NCI-H2081 (cell line): ENCODE results near the gene CUL5.

Experiments used
- DNase-seq, 2 experiments: peaks; one replicate each; lab custom pipeline; 2025; lab: John Stamatoyannopoulos, UW

The CUL5 gene

GRCh38 chr11:108008656-108009496 is at the start of gene CUL5:
CUL5 (plus strand) TSS chr11:108008898; CDS start chr11:108009349, 451 bp downstream.
- DNase-seq = peak; percentile 88 to 89

GRCh38 chr11:107961480-107961879 is 47.2 kb upstream of the CUL5 start:
- DNase-seq = no peak

GRCh38 chr11:107962181-107962580 is 46.5 kb upstream of the CUL5 start:
- DNase-seq = no peak

- no peak for DNase-seq
Observed at GRCh38 chr11:107963091-107963490, 45.6 kb upstream of the CUL5 start.

DNA sequence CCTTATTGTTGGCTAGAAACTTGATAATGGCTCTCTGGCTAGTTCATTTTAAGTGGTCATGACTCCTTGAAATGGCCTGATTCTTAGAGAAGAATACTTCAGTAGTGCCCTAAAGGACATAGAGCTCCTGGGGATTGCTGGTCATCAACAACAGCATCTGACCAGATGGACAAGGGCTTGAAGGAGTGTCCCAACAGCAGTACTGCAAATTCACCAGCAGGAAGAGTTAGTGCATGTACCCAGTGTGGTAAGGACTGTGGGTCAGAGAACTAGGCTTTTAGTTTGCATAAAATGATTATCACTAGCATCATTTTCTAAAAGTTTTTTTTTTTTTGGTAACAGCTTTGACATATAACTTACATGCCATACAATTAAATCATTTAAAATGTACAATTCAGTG is 39.5 kb upstream of the CUL5 start:
- DNase-seq = no peak

- DNase-seq = no peak
Observed at GRCh38 chr11:107970049-107970448, 38.6 kb upstream of the CUL5 start.

DNA sequence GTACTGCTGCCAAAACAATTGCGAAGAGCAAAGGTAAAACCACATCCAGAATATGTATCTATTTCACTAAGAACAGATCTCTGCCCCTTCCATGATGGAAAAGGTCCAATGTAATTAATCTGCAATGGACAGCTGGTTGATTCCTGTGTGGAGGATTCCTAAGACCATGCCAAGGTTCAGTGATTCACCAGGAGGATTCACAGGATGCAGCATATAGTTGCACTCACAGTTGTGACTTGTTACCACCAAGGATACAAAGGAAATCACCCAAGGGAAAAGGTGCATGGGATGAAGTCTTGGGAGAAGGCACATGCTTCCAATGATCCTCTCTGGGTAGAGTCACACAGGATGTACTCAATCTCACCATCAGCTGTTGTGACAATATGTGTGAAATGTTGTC is 35.1 kb upstream of the CUL5 start:
- no peak for DNase-seq

DNA sequence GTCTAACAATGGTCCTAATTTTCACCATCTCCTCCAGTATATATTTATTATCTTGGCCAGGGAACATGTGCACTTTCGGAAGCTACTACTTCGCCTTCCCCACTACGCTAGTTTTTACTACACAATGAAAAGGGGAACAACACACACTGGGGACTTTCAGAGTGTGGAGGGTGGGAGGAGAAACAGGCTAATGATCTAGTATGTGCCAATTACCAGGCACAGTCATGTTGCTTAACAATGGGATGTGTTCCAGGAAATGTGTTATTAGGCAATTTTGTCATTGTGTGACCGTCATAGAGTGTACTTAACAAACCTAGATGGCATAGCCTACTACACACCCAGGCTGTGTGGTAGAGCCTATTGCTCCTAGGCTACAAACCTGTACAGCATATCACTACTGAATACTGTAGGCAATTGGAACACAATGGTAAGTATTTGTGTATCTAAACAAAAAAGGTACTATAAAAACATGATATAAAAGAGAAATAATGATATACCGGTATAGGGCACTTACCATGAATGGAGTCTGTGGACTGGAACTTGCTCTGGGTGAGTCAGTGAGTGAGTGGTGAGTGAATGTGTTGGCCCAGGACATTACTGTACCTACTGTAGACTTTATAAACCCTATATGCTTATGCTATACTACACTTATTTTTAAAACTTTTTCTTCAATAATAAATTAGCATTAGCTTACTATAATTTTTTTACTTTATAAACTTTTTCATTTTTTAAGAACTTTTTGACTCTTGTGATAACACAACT is 20.1 kb upstream of the CUL5 start:
- peak; percentile 45 to 80 for DNase-seq

- no peak for DNase-seq
Observed at GRCh38 chr11:107991868-107992414, 16.8 kb upstream of the CUL5 start.

- DNase-seq = no peak
Observed at GRCh38 chr11:107996006-107996776, 12.5 kb upstream of the CUL5 start.

DNA sequence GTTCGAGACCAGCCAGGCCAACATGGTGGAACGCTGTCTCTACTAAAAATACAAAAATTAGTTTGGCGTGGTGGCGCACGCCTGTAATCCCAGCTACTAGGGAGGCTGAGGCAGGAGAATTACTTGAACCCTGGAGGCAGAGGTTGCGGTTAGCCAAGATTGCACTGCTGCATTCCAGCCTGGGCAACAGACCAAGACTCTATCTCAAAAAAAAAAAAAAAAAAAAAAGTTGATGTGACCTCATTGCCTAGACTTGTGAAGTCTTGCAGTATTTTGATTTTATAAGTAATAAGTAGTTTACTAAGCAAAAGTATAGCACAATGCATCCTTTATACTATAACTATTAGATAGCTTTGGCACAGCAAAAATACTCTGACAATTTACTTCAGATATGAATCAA is 9.9 kb upstream of the CUL5 start:
- no peak for DNase-seq

- DNase-seq = peak; percentile 38 to 50
Observed at GRCh38 chr11:107999759-108000455, 8.8 kb upstream of the CUL5 start.

- DNase-seq = no peak
Observed at GRCh38 chr11:108002476-108002875, 6.2 kb upstream of the CUL5 start.

- DNase-seq = no peak
Observed at GRCh38 chr11:108003623-108004022, 5.1 kb upstream of the CUL5 start.

GRCh38 chr11:108007819-108008218 is 879 bp upstream of the CUL5 start:
- no peak for DNase-seq

DNA sequence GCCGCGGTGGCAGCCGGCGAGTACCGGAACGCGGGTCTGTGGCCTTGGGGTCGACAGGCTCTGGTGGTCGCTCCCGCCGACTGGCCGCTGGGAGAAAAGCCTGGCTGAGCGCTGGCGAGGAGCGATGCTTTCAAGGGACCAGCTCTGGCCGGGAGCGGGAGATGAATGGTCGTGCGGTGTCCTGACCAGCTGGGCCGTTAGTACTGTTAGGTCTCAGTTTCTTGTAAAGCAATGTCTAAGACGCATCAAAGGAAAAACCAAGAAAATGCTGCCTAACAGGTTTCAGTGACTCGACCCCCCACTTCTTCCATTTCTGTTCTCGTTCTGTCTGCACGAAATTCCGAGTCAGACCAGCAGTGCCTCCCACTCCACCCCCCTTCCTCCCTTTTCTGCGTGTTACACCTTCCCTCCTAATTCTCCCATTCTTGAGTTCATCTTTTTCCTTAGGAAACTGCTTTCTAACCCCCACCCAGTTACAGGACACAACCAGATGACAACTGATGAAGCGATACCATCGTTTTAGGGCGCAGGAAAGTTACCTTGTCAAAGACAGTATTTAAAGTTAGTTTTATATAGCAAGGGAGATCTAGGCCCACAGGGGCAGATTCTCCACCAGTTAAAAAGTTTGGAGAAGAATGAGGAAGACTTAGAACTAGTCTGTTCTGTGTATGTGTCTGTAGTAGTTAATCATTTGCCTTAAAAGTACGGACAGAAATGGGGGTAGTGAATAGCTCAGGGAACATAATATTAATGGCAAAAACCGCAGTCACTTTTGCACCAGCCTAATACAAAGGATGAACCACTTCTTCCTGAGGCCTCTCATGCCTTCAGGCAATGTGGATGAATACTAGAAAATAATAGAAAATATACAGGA is 1.0 kb downstream of the CUL5 start:
- DNase-seq = no peak

GRCh38 chr11:108012139-108012725 is 3.5 kb downstream of the CUL5 start:
- no peak for DNase-seq

GRCh38 chr11:108016647-108017046 is 7.9 kb downstream of the CUL5 start:
- DNase-seq = no peak

DNA sequence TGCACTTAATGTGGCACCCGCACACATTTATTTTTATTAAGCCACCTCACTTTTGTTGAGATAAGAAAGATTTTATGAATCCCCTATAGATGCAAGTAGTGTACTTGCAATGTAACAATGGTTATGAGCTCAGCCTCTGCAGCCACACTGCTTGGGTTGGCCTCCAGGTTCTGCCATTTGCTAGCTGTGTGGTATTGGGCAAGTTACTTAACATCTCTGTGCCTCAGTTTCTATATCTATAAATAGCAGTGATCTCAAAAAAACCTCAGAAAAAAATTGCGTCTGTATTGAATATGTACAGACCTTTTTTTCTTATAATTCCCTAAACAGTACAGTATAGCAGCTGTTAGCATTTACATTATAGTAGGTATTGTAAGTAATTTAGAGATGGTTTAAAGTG is 10.0 kb downstream of the CUL5 start:
- DNase-seq = no peak

GRCh38 chr11:108019870-108020540 is 11.3 kb downstream of the CUL5 start:
- no peak for DNase-seq
